Memory B cell (primary cell): ENCODE data around the gene MCM3.

ENCODE experiments used
- ATAC-seq: fragments of 150-1000 bp; cut with Tn5 transposase; 2 replicates; pipeline ENCODE4 v1.10.0; 2021; ENCODE audit warnings: low read depth, mild to moderate bottlenecking, moderate library complexity
- DNase-seq, 2 donors: peaks; one replicate each; pipeline ENCODE4 v3.0.0; 2022; ENCODE audit warnings: low spot score in 2 of 2
- H3K27ac Mint-ChIP-seq: one replicate; pipeline ENCODE4 v1.8.0; 2022; ENCODE audit warnings: mild to moderate bottlenecking, moderate library complexity, mixed read lengths
- H3K27me3 Mint-ChIP-seq: one replicate; pipeline ENCODE4 v1.8.0; 2022; ENCODE audit warnings: mixed read lengths
- H3K36me3 Mint-ChIP-seq: one replicate; pipeline ENCODE4 v1.8.0; 2022; ENCODE audit warnings: mild to moderate bottlenecking, mixed read lengths
- H3K4me1 Mint-ChIP-seq: one replicate; pipeline ENCODE4 v1.8.0; 2022; ENCODE audit warnings: mixed read lengths
- H3K4me3 Mint-ChIP-seq: one replicate; pipeline ENCODE4 v1.8.0; 2022; ENCODE audit warnings: mild to moderate bottlenecking, moderate library complexity, mixed read lengths
- H3K9me3 Mint-ChIP-seq: one replicate; pipeline ENCODE4 v1.8.0; 2022; ENCODE audit warnings: mixed read lengths

The MCM3 gene

DNA sequence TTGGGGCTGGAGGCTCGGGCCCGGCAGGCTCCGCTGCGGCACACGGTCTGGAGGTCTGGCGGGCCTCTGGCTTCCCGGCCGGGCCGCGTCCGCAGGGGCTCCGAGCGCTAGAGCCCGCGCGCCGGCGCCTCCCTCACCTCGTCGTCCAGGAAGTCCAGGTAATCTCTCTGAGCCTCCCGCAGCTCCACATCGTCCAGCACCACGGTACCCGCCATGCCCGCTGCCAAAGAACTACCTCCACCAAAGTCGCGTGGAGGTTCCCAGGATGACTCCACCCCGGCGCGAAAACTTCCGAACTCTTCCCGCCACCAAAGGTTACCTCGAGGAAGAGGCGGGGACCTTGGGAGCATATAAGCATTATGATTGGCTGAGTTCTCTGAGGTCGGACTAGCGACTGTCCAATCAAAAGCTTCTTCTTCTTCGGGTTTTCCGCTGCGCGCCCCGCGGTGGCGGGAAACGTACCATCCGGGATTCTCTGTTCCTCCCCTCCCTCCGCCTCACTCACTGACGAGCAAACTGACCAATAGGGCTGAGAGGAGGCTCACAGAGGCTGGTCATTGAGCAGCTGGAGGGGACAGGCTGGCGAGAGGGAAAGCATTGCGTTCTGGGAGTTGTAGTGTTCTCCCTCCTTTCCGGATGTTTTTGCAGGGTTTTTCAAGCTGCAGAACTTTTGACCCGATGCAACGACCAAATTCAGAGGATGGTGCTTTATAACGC, at the start of gene MCM3:
Gene MCM3, minus strand, starts transcription at position 283 of the 717 bp plus-strand sequence. Its CDS starts 68 bp downstream, at position 215.
- H3K27ac Mint-ChIP-seq = no peak within 1 kb of the TSS
- peak; percentile 93 for ATAC-seq
- H3K36me3 Mint-ChIP-seq = peaks cover 14% of the 10 kb centered on the region
- peak within 1 kb of the TSS; percentile 1 for H3K4me3 Mint-ChIP-seq
- H3K27me3 Mint-ChIP-seq = no peaks in the 10 kb centered on the region
- H3K4me1 Mint-ChIP-seq = peaks cover 14% of the 10 kb centered on the region
- peak; percentile 81 to 94 for DNase-seq
- no peaks in the 10 kb centered on the region for H3K9me3 Mint-ChIP-seq

DNA sequence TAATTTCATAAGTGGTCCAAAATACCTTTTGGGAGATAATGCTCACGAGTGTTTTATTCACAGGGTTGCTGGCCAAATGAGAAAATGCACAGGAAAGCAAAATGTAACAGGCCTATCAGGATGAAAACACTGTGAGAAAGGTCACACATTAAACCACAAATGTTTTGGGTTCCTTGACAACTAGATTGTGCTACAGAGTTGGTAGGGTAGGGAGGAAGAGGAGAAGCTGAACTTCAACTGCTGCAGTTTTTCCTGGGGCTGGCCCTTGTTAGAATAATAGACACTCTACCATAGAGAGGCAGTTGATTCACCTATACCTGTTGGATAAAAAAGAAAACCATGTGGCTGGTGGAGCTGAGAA, 49.3 kb upstream of the MCM3 start:
- peak overlapping the region; percentile 49 for H3K27ac Mint-ChIP-seq
- ATAC-seq (no peak), DNase-seq (no peak)
- H3K36me3 Mint-ChIP-seq = no peaks in the 10 kb centered on the region
- peaks cover 2% of the 10 kb centered on the region for H3K27me3 Mint-ChIP-seq
- no peak overlapping the region for H3K4me3 Mint-ChIP-seq
- no peaks in the 10 kb centered on the region for H3K9me3 Mint-ChIP-seq
- H3K4me1 Mint-ChIP-seq = peaks cover 14% of the 10 kb centered on the region

DNA sequence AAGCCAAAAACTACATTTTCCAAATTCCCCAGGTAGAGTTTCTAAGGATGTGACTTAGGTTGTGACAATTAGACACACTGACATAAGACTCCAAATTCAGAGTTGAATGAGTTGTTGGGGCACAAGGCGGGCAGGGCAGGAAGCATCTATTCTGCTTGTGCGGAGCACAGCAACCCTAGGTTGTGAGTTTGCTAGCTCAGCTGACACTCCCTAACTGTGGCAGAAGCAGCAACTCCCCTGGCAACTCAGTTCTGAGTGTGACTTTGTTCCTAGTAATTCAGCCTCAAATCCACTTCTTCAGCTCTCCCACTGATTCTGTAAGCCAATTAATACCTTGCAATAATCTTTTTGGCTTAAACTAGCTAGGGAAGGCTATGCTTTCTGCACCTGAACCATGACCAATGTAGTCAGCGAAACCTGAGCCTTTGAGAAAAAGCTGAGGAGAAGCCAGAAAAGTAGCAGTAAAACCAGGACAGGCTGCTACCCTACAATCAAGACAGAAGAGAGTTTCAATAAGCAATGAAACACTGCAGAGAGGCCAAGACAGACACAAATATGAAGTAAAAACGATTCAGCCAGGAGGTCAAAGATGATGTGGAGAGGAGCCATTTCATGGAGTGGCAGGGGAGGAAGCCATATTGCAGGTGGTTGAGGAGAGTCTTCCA, 47.4 kb upstream of the MCM3 start:
- peaks cover 14% of the 10 kb centered on the region for H3K4me1 Mint-ChIP-seq
- no peak for DNase-seq

DNA sequence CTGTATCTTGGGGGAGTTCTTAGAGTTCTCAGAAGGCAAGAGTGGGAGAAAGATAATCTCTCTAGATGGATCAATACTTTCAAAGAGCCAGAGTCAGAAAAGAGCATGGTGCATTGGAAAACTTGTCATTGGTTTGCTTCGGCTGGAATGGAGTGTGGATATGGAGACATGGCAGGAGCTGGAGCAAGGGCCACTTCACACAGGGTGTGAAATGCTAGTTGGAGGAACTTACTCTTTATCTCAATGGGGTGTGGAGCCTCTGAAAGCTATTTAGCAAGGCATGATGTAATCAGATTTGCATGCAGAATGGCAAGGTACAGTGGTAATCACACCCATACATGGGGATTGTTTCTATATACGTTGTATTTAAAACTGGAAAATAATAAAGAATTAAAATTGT, 45.9 kb upstream of the MCM3 start:
- ATAC-seq = peak; percentile 53
- Mint-ChIP-seq H3K36me3 (no peaks in the 10 kb centered on the region), H3K4me3 (no peak overlapping the region), H3K4me1 (peaks cover 21% of the 10 kb centered on the region), H3K9me3 (no peaks in the 10 kb centered on the region), H3K27me3 (peaks cover 2% of the 10 kb centered on the region), H3K27ac (no peak overlapping the region)
- no peak for DNase-seq

More for the DNA sequence above, 47.4 kb upstream of the MCM3 start:
- no peak overlapping the region for H3K27ac Mint-ChIP-seq
- H3K9me3 Mint-ChIP-seq = no peaks in the 10 kb centered on the region
- no peak overlapping the region for H3K4me3 Mint-ChIP-seq
- ATAC-seq = no peak
- H3K27me3 Mint-ChIP-seq = peaks cover 2% of the 10 kb centered on the region
- H3K36me3 Mint-ChIP-seq = no peaks in the 10 kb centered on the region

DNA sequence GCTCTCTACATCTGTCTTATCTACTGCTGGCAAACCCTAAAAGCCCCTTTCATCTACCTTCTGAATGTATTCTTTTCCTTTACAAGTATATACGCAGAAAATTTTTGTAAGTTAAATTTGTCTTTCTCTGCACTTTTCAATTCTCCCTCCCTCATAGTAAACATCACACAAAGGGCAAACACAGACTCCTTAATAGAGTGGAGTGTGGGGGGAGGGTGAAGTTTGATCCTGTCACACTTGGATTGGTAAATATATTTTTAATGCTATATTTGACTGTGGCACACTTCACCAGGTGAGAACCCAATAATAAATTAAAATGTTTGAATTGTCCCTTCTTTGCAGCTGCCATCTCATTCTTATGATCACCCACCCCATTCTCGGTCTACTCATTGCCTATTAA, 44.2 kb upstream of the MCM3 start:
- Mint-ChIP-seq H3K4me1 (peaks cover 14% of the 10 kb centered on the region), H3K9me3 (no peaks in the 10 kb centered on the region), H3K27me3 (peaks cover 2% of the 10 kb centered on the region), H3K36me3 (no peaks in the 10 kb centered on the region), H3K27ac (no peak overlapping the region), H3K4me3 (no peak overlapping the region)
- ATAC-seq = no peak
- no peak for DNase-seq

DNA sequence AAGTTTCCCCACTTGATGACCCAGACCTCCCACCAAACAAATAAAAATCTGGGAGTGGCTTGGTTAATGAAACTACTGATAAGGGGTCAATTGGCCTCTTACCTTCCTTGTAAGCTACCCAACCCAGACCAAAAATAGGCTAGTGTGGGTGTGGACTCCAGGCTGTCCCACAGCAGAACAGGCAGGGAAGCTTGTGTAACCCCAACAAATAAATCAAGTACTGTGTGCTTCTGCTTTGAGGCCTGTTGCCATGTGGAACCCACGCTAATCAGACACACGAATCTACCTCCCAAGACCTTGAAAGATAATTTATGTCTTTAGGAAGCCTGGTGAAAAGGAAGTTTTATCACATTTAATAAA, 43.7 kb upstream of the MCM3 start:
- Mint-ChIP-seq H3K27ac (no peak overlapping the region), H3K4me3 (no peak overlapping the region), H3K36me3 (no peaks in the 10 kb centered on the region), H3K27me3 (peaks cover 2% of the 10 kb centered on the region), H3K4me1 (peaks cover 10% of the 10 kb centered on the region), H3K9me3 (no peaks in the 10 kb centered on the region)
- DNase-seq (no peak), ATAC-seq (no peak)

DNA sequence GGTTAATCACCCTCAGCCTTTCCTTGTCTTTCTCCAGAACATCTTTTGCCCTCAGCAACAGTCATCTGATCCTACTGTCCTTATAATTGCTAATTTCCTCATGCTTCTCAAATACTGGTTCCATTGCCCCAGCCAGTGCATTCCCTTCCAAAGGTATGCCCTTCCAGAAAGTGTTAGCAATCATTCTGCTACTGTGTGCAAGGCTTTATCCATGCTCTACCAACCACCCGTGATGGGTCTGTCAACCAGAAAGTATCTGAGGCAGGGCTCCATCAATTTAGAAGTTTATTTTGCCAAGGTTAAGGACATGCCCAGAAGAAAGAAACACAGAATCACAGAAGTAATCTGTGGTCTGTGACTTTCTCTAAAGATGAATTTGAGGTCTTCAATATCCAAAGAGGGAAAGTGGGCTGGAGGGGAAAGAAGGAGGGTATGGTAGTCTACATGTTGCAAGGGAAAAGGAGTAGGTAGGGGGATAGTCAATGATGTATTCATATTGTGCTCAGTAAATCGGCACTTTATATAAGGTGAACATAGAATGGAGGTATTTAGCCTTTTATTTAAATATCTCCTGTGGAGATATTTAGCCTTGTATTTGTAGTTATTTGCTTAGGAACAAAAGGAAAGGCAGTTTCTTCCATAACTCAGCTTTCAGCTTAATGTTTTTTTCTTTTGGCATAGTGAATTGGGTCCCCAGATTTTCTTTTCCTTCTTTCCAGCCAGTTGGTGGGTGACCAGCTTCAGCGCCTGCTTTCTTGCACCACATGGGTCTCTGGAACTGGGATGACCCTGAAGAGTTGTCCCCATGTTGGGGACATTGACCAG, 42.2 kb upstream of the MCM3 start:
- H3K36me3 Mint-ChIP-seq = no peaks in the 10 kb centered on the region
- DNase-seq = no peak
- no peak overlapping the region for H3K4me3 Mint-ChIP-seq
- H3K27ac Mint-ChIP-seq = no peak overlapping the region
- no peak for ATAC-seq
- peaks cover 10% of the 10 kb centered on the region for H3K4me1 Mint-ChIP-seq
- H3K9me3 Mint-ChIP-seq = no peaks in the 10 kb centered on the region
- H3K27me3 Mint-ChIP-seq = no peaks in the 10 kb centered on the region

DNA sequence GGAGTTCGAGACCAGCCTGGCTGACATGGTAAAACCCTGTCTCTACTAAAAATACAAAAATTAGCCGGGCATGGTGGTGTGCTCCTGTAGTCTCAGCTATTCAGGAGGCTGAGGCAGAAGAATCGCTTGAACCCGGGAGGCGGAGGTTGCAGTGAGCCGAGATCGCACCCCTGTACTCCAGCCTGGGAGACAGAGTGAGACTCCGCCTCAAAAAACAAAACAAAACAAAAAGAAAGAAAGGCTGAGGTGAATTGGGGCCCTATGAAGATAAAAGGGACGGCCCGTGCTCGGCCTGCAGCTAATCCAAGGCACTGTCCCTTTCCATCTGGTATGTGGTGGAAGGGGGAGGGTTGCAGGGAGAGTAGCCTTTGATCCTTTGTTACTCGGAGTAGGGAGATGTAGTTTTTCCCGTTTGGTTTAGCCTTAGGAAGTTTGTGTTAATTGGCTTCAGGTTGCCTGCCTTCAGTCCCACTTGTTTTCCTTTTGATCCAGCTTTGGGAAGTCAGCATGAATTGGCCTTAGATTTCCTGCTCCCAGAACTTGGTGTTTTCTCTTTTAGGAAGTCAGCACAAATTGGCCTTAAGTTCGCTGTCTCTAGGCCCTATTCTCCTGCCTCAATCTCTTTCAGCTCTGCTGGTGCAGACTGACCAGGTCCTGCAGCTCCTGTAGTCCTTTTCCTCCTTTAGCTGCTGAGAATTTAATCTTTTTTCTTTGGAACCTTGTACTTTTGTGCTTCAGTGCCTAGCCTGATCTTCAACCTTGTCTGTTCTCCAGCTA, 41.3 kb upstream of the MCM3 start:
- Mint-ChIP-seq H3K27me3 (no peaks in the 10 kb centered on the region), H3K4me1 (peaks cover 10% of the 10 kb centered on the region), H3K27ac (no peak overlapping the region), H3K9me3 (no peaks in the 10 kb centered on the region), H3K36me3 (no peaks in the 10 kb centered on the region), H3K4me3 (no peak overlapping the region)
- ATAC-seq (no peak), DNase-seq (no peak)

DNA sequence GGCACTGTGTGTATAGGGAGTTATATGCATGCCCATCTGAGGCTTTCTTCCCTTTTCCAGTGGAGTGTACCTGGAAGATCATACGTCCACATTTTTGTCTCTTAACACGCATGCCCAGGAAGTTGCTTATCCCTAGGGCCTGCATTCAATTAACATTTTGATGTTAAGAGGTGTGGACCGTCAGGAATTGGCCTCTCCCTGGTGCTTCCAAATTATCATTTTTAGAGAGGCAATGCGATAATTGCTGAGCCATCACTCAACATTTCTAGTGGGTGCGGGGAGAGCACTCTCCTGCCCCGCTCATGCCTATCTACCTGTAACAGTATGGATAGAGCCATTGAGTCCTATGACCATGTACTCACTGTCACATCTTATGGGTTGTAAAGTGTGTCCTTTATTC, 39.6 kb upstream of the MCM3 start:
- H3K36me3 Mint-ChIP-seq = no peaks in the 10 kb centered on the region
- no peaks in the 10 kb centered on the region for H3K27me3 Mint-ChIP-seq
- H3K9me3 Mint-ChIP-seq = no peaks in the 10 kb centered on the region
- H3K4me3 Mint-ChIP-seq = no peak overlapping the region
- DNase-seq = no peak
- H3K27ac Mint-ChIP-seq = no peak overlapping the region
- ATAC-seq = no peak
- peaks cover 6% of the 10 kb centered on the region for H3K4me1 Mint-ChIP-seq

DNA sequence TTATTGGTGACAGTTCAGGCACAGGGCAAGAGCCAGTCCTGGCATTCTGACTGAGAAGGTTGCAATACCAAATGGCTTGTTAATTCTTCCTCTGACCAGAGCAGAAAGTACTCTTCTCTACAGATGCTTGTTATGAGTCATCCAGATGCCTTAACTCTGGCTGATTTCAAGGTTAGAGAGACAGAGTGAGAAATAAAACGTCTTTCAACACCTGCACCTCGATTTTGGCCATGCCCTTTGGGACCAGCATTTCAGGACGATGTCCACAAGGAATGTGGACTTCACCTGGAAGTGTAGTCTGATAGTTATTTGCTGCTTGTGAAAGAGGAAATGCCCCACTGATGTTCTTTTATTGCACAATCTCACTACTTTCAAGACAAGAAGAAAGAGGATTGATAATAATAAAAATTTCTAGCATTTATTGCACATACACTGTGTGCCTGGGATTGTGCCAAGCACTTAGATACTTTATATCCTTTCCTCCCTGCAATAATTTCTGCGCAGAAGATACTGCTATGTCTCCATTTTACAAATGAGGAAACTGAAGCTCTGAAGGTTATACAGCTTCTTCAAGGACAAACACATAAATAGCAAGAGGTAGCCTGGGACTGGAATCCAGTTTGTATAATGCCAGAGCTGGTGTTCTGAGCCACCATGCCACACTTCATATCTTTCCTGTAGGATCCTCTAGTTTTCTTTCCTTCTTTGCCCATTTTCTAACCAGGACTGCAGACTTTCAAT, 33.5 kb upstream of the MCM3 start:
- DNase-seq (no peak), ATAC-seq (no peak)
- Mint-ChIP-seq H3K27ac (no peak overlapping the region), H3K4me3 (no peak overlapping the region), H3K27me3 (no peaks in the 10 kb centered on the region), H3K4me1 (peaks cover 8% of the 10 kb centered on the region), H3K9me3 (no peaks in the 10 kb centered on the region), H3K36me3 (no peaks in the 10 kb centered on the region)

DNA sequence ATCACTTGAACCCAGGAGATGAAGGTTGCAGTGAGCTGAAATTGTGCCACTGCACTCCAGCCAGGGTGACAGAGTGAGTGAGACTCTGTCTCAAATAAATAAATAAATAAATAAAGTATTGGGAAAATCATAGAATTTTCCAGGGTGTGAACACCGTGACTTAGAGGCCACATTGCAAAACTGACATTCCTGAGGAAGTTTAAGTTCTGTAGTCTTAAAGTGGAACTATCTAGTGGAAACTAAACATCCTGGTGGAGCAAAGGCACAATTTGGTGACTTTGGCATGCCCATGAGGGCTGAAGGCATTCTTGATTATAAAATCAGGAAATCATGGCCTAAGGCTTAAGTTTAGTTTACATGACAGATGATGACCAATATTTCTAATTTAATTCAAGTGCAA, 32.7 kb upstream of the MCM3 start:
- H3K9me3 Mint-ChIP-seq = no peaks in the 10 kb centered on the region
- no peak overlapping the region for H3K4me3 Mint-ChIP-seq
- H3K4me1 Mint-ChIP-seq = peaks cover 8% of the 10 kb centered on the region
- H3K27ac Mint-ChIP-seq = no peak overlapping the region
- DNase-seq = no peak
- no peaks in the 10 kb centered on the region for H3K27me3 Mint-ChIP-seq
- ATAC-seq = no peak
- H3K36me3 Mint-ChIP-seq = no peaks in the 10 kb centered on the region

DNA sequence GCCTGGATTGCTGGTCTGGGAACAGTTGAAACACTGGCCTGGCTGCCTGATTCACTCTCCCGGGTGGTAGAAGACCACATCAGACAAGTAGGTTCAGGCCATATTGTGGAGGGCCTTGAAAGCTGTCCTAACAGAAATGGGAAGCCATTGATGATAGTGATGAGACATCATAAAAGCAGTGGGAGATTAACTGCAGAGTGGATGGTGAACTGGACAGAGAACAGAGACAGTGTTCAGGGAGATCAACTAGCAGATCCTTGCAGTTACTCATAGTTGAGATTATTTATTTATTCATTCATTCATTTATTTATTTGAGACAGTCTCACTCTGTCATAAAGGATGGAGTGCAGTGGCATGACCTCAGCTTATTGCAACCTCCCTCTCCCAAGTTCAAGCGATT, 30.2 kb upstream of the MCM3 start:
- DNase-seq (no peak), ATAC-seq (no peak)
- Mint-ChIP-seq H3K9me3 (no peaks in the 10 kb centered on the region), H3K27ac (no peak overlapping the region), H3K36me3 (no peaks in the 10 kb centered on the region), H3K4me3 (no peak overlapping the region), H3K27me3 (no peaks in the 10 kb centered on the region), H3K4me1 (peaks cover 15% of the 10 kb centered on the region)

DNA sequence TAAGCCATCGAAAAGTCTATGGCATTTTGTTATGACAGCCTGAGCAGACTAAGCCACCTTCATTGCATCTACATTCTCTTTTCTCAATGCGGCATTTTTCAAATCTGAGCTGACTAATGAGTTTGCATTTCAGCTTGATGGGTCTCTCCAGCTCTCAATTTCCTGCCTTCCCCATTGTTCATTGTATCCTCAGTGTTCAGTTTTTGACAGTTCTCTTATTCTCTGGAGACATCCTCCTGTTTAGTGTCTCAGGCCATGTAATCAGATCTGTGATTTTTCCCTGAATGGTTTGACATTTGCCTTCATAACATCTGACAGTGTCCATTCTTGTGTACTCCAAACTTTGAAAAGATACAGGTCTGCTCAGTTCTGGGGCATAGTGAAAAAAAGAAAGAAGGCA, 27.9 kb upstream of the MCM3 start:
- ATAC-seq (no peak), DNase-seq (no peak)
- H3K4me3 Mint-ChIP-seq = no peak overlapping the region
- peaks cover 14% of the 10 kb centered on the region for H3K4me1 Mint-ChIP-seq
- no peaks in the 10 kb centered on the region for H3K9me3 Mint-ChIP-seq
- H3K27ac Mint-ChIP-seq = peak overlapping the region; percentile 6
- no peaks in the 10 kb centered on the region for H3K27me3 Mint-ChIP-seq
- H3K36me3 Mint-ChIP-seq = no peaks in the 10 kb centered on the region
